Skin epidermis (tissue), 12 donors: ENCODE results near the gene HBEGF.

Experiments used
- H3K27ac ChIP-seq, 21 experiments: fragments of 200-600 bp; sonication (generic) in 11 of 21; one replicate each; pipeline ENCODE4 v1.5.0; 2020; ENCODE audit warnings: mild to moderate bottlenecking in 3 of 21, inconsistent platforms in 2 of 21, moderate library complexity in 2 of 21
- H3K4me3 ChIP-seq, 7 experiments: fragments of 200-600 bp; sonication (generic) in 2 of 7; one replicate each; pipeline ENCODE4 v1.5.0; 2020; ENCODE audit warnings: inconsistent platforms in 2 of 7, mild to moderate bottlenecking in 2 of 7, moderate library complexity in 1 of 7

The HBEGF gene, protein sequence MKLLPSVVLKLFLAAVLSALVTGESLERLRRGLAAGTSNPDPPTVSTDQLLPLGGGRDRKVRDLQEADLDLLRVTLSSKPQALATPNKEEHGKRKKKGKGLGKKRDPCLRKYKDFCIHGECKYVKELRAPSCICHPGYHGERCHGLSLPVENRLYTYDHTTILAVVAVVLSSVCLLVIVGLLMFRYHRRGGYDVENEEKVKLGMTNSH

DNA sequence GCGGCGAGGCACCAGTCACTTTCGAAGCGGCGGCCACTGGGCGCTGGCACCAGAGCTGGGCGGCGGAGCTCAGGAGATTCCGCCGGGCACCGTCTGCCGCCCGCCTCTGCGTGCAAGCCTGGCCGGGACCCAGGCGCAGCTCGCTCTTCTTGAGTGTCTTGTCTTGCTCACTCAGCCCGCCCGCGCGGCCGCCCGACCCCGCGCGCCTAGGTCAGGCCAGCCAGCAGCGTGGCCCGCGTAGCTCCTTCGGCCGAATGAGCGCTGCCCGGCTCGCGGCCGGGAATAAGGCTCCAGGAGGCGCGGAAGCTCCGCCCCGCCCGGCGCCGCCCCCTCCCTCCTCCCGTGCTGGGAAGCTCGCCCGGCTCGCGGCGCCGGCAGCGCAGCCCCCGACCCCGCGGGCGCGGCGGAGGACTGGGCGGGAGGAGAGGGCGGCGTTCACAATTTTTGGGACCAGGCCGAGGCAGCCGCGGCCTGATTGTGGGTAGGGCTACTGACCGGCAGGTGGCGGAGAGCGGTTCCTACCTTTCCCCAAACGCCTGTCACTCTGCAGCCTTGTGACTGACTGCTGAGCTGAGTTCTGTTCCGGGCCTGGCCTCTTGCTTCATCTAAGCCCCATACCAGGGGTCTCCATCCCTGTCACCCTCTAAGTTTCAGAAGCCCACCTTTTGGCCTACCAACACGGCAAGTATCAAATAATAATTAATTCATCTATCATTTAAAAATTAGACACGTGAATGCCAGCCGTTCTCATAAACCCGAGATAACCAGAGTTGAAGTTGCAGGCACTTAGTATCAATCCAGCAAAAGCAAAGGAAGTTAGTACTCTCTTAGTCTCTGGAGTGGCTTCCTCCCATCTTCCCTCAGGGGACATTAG is at the start of gene HBEGF:
HBEGF (minus strand) TSS at position 256 of the 874 bp plus-strand sequence. CDS start 275 bp downstream, outside the sequence.
- Histone ChIP-seq H3K27ac (peak within 1 kb of the TSS; percentile 56 to 90 (median 77)), H3K4me3 (peak within 1 kb of the TSS; percentile 51 to 82 (median 58))

GRCh38 chr5:140393738-140394137 is 47.3 kb upstream of the HBEGF start:
- Histone ChIP-seq H3K4me3 (no peak overlapping the region), H3K27ac (no peak overlapping the region)

- Histone ChIP-seq H3K4me3 (no peak overlapping the region), H3K27ac (peak overlapping the region in 2 of 21 experiments; percentile 23 to 28)
Observed at GRCh38 chr5:140391732-140392131, 45.3 kb upstream of the HBEGF start.

GRCh38 chr5:140391312-140391711 is 44.9 kb upstream of the HBEGF start:
- Histone ChIP-seq H3K4me3 (no peak overlapping the region), H3K27ac (peak overlapping the region in 2 of 21 experiments; percentile 23 to 28)

DNA sequence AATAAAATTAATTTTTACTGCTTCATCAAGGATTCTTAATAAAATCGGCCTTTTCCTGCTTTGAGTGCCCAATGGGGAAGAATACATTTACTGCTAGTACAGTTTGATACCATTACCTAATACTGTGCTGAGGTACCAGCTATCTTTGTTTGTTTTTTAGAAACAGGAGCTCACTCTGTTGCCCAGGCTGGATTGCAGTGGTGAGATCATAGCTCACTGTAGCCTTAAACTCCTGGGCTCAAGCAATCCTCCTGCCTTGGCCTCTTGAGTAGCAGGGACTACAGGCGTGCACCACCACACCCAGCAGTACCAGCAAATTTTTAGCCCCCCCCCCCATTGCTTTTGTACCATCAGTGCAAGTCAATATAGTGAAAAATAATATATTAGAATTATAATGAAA is 41.6 kb upstream of the HBEGF start:
- no peak overlapping the region for H3K27ac ChIP-seq

GRCh38 chr5:140383300-140383699 is 36.9 kb upstream of the HBEGF start:
- Histone ChIP-seq H3K27ac (no peak overlapping the region), H3K4me3 (no peak overlapping the region)

More for the DNA sequence above, 41.6 kb upstream of the HBEGF start:
- H3K4me3 ChIP-seq = no peak overlapping the region

DNA sequence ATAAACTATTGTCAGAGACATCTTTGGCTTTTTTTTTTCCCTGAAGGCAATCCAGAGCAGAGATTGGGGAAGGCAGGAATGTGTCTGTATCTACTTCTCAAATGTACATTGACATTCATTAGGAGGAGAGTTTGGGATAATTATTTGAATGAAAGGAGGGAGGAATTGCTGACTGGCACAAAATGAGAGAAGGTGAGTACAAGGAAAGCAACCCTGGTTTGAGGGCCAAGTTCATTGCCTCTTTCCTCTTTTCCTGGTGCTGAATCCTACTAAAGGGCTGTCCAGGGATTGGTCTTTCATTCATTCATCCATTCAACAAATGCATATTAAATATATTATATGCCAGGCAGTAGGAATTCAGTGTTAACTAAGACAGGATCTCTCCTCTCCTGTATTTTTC is 36.5 kb upstream of the HBEGF start:
- Histone ChIP-seq H3K4me3 (no peak overlapping the region), H3K27ac (no peak overlapping the region)

DNA sequence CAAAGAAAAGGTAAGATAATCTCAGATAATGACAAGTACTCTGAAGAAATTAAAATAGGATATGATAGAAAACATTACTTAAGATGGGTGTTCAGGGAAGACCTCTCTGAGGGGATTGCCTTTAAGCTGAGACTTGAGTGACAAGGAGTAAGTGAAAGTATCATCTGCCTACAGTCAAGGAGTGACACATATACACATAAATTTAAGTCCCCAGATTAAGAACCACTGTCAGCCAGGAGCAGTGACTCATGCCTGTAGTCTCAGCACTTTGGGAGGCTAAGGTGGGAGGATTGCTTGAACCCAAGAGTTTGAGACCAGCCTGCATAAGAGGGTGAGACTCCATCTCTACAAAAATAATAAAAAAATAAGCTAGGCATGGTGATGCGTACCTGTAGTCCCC is 35.6 kb upstream of the HBEGF start:
- H3K4me3 ChIP-seq = no peak overlapping the region

GRCh38 chr5:140381351-140381750 is 34.9 kb upstream of the HBEGF start:
- H3K4me3 ChIP-seq = no peak overlapping the region
- H3K27ac ChIP-seq = no peak overlapping the region

More for the DNA sequence above, 35.6 kb upstream of the HBEGF start:
- no peak overlapping the region for H3K27ac ChIP-seq

GRCh38 chr5:140372971-140373487 is 26.6 kb upstream of the HBEGF start:
- H3K4me3 ChIP-seq = no peak overlapping the region

GRCh38 chr5:140371356-140372151 is 25.2 kb upstream of the HBEGF start:
- no peak overlapping the region for H3K4me3 ChIP-seq
- H3K27ac ChIP-seq = no peak overlapping the region

More at GRCh38 chr5:140372971-140373487, 26.6 kb upstream of the HBEGF start:
- no peak overlapping the region for H3K27ac ChIP-seq

DNA sequence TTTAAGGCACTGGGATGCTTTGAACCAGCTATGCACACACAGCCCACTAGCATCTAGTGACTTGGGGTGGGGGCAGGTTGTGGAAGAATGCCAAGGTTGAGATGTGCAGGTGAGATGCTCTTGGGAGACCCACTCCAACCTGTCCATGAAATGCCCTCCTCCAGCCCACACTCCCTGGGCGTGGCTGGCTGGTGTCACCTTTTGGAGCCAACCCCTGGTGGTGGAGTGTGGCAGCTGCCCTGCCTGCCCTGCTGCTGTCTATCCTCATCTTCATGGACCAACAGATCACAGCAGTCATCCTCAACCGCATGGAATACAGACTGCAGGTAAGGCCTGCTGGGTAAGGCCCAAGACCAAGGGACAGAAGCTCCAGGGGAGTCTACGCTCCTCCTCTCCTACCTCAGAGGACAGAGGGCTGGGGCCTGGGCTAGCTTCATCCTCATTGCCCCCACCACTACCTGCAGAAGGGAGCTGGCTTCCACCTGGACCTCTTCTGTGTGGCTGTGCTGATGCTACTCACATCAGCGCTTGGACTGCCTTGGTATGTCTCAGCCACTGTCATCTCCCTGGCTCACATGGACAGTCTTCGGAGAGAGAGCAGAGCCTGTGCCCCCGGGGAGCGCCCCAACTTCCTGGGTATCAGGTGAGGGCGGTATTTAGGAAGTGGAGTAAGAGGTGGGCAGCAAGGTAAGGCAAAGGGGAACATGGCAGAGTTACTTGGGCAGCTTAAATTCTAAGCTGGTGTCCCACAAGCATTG is 21.0 kb upstream of the HBEGF start:
- H3K4me3 ChIP-seq = no peak overlapping the region

DNA sequence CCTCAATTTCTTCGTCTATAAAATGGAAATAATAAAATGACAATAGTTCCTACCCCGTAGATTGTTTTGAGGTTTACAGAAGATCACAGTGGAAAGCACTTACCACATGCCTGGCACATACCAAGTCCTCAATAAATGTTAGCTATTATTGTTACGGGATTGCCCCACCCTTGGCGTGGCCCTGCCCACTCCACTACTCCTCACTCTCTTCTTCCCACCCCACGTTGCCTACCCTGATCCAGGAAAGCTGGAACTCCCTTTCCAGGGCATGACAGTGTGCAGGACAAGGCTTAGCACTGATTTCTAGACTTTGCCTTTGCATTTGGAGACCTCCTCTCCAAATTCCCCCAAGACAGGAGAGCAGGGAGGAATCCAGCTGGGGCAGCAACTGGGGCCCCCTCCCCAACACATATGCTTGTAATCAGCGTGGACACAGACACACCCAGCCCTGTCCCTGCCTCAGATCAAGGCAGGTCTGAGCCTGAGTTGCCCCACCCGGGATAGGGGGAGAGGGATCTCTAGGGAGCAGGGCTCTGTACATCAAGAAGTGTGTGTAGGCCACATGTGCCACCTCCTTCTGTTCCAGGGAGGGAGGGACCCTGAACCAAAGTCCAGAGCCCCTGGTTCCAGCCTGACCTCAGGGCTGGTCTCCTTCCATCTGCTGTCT is 20.3 kb upstream of the HBEGF start:
- Histone ChIP-seq H3K4me3 (no peak overlapping the region), H3K27ac (no peak overlapping the region)

More for the DNA sequence above, 21.0 kb upstream of the HBEGF start:
- no peak overlapping the region for H3K27ac ChIP-seq

DNA sequence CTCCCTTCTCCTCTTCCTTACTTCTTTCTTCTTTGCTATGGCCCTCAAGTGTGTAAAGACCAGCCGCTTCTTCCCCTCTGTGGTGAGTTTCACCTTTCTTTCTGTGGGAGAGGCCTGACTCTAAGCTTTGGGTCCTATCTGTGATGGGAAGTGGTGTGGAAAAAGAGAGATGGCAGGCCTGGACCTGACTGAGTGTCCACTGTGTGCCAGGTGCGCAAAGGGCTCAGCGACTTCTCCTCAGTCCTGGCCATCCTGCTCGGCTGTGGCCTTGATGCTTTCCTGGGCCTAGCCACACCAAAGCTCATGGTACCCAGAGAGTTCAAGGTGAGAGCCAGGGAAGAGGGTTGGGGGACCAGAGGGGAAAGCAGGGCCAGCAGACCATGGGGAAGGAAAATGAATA is 19.5 kb upstream of the HBEGF start:
- no peak overlapping the region for H3K27ac ChIP-seq

DNA sequence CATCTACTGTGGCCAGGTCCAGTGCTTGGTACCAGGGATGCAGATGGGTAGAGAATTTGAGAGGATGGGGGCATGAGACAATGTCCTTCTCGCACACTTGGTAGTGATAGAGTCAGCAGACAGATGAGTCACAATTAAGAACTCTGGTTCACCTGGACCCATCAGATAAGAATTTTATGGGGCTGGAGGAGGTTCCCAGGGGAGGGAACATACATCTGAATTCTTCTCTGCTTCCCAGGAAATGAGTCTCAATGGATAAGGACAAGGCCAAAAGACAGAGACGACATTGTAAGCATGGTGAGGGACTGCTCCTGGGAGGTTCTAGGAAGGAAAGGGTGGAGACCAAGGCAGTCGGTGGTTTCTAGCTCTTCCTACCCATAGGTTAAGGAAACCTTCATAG is 18.9 kb upstream of the HBEGF start:
- H3K27ac ChIP-seq = no peak overlapping the region
- no peak overlapping the region for H3K4me3 ChIP-seq

More for the DNA sequence above, 19.5 kb upstream of the HBEGF start:
- no peak overlapping the region for H3K4me3 ChIP-seq

DNA sequence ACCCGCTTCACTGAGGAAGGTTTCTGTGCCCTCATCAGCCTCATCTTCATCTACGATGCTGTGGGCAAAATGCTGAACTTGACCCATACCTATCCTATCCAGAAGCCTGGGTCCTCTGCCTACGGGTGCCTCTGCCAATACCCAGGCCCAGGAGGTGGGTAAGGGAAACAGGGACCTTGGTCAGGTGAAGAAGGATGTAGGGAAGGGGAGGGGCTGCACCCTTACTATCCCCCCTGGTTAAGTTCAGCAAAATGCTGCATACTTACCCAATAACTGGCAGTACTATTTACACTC is 18.0 kb upstream of the HBEGF start:
- Histone ChIP-seq H3K27ac (no peak overlapping the region), H3K4me3 (no peak overlapping the region)

- Histone ChIP-seq H3K27ac (no peak overlapping the region), H3K4me3 (peak overlapping the region in 3 of 7 experiments; percentile 21 to 28 (median 23))
Observed at GRCh38 chr5:140363631-140364471, 17.4 kb upstream of the HBEGF start.
